Gastroesophageal sphincter (tissue), 3 donors: ENCODE results near the gene SHOC1.

Experiments
- CTCF ChIP-seq, 4 experiments: fragments of 200-600 bp in 2 of 4; fragments of 450-650 bp in 2 of 4; sonication (generic) in 1 of 4; IDR thresholded peaks; one replicate each; pipeline ENCODE4 v1.5.1; 2017 to 2019; ENCODE audit warnings: antibody characterized with exemption in 4 of 4, mild to moderate bottlenecking in 2 of 4, moderate library complexity in 2 of 4
- EP300 ChIP-seq: sonication (generic); formaldehyde crosslinking; IDR thresholded peaks from one replicate; pipeline ENCODE4 v1.6.1; 2017; ENCODE audit warnings: antibody characterized with exemption, mild to moderate bottlenecking
- POLR2A ChIP-seq, 2 donors: fragments of 450-650 bp; IDR thresholded peaks; one replicate each; pipeline ENCODE4 v1.6.1; 2017; ENCODE audit warnings: antibody characterized with exemption in 2 of 2, mild to moderate bottlenecking in 2 of 2, moderate library complexity in 1 of 2

GRCh38 chr9:111798786-111799185 is 4.0 kb upstream of the SHOC1 start:
- TF ChIP-seq CTCF (IDR thresholded peaks at IDR 0.05) (no peak), EP300 (no peak), POLR2A (IDR thresholded peaks at IDR 0.05) (no peak)
